ENCODE data around the gene FGFBP3. TPM values are rescaled to one million over a fixed set of nuclear protein-coding genes. Genes with fewer than 3 reads are reported as not detected.

FGFBP3 gene
- total RNA-seq, 1 donor from 2014 or later = 0.22 TPM

- intact Hi-C loops (cut with micrococcal nuclease) = no loop called here
- Histone ChIP-seq H3K9me3 (replicated peaks) (peaks cover 4% of the 10 kb centered on the region), H3K4me3 (no peak overlapping the region), H3K4me1 (peaks cover 20% of the 10 kb centered on the region), H3K36me3 (no peaks in the 10 kb centered on the region), H3K27me3 (ENCODE audit: low read depth) (no peaks in the 10 kb centered on the region), H3K27ac (replicated peaks) (no peak overlapping the region)
- TF ChIP-seq, protein P1, sequence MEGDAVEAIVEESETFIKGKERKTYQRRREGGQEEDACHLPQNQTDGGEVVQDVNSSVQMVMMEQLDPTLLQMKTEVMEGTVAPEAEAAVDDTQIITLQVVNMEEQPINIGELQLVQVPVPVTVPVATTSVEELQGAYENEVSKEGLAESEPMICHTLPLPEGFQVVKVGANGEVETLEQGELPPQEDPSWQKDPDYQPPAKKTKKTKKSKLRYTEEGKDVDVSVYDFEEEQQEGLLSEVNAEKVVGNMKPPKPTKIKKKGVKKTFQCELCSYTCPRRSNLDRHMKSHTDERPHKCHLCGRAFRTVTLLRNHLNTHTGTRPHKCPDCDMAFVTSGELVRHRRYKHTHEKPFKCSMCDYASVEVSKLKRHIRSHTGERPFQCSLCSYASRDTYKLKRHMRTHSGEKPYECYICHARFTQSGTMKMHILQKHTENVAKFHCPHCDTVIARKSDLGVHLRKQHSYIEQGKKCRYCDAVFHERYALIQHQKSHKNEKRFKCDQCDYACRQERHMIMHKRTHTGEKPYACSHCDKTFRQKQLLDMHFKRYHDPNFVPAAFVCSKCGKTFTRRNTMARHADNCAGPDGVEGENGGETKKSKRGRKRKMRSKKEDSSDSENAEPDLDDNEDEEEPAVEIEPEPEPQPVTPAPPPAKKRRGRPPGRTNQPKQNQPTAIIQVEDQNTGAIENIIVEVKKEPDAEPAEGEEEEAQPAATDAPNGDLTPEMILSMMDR (IDR thresholded peaks at IDR 0.05; ENCODE audit: borderline replicate concordance) = no peak
- DNase-seq = no peak
These were observed 29.0 kb downstream of the FGFBP3 start for GRCh38 chr10:91880310-91880709.

GRCh38 chr10:91879515-91880170, 29.6 kb downstream of the FGFBP3 start:
- no peaks in the 10 kb centered on the region for H3K27me3 ChIP-seq (ENCODE audit: low read depth)
- H3K4me3 ChIP-seq = no peak overlapping the region
- no peak overlapping the region for H3K27ac ChIP-seq (replicated peaks)
- DNase-seq = no peak
- TF ChIP-seq, protein P1 (IDR thresholded peaks at IDR 0.05; ENCODE audit: borderline replicate concordance) = no peak
- H3K9me3 ChIP-seq (replicated peaks) = peaks cover 4% of the 10 kb centered on the region
- intact Hi-C loops (cut with micrococcal nuclease) = no loop called here
- peaks cover 14% of the 10 kb centered on the region for H3K4me1 ChIP-seq
- no peaks in the 10 kb centered on the region for H3K36me3 ChIP-seq

DNA sequence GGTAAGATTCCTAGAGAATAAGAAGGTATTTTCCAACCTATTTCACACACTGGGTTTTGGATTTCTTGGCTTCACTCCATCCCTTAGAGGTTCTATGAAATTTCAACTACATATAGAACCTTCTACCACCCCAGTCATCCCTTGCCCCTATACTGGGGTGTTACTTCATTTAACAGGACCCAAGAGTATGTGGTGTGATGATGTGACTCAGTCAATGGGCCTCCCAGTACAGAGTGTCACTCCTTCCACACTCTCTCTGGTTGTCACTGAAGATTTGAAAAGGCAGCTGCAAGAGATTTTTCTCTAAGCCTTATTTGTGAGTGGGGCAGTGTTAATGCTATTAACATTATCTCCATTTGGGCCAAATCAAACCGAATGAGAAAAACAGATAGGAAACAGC, 33.5 kb downstream of the FGFBP3 start:
- Histone ChIP-seq H3K27me3 (ENCODE audit: low read depth) (no peaks in the 10 kb centered on the region), H3K36me3 (no peaks in the 10 kb centered on the region), H3K4me1 (no peaks in the 10 kb centered on the region), H3K9me3 (replicated peaks) (no peaks in the 10 kb centered on the region), H3K4me3 (no peak overlapping the region), H3K27ac (replicated peaks) (no peak overlapping the region)
- intact Hi-C loops (cut with micrococcal nuclease) = no loop called here
- DNase-seq = no peak
- TF ChIP-seq, protein P1 (IDR thresholded peaks at IDR 0.05; ENCODE audit: borderline replicate concordance) = no peak

DNA sequence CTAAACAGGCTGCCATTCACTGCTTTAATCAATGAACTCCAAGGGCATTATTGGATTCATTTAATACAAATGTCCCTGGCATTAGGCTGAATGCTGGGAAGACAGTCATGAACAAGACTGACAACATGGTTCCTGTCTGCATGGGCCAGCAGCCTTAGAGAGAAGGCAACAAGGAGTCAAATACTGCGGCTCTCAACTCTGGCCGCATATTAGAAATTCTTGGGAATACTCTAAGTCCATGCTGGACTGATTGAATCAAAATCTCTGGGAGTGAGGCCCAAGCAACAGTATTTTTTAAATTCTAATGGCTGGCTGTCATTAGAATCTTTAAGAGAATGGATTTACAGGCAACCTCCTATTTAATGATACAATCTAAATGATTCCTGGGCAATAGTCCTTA, 34.1 kb downstream of the FGFBP3 start:
- no peak for DNase-seq
- TF ChIP-seq, protein P1 (IDR thresholded peaks at IDR 0.05; ENCODE audit: borderline replicate concordance) = no peak
- Histone ChIP-seq H3K27ac (replicated peaks) (no peak overlapping the region), H3K9me3 (replicated peaks) (no peaks in the 10 kb centered on the region), H3K36me3 (no peaks in the 10 kb centered on the region), H3K4me3 (no peak overlapping the region), H3K27me3 (ENCODE audit: low read depth) (no peaks in the 10 kb centered on the region), H3K4me1 (no peaks in the 10 kb centered on the region)
- intact Hi-C loops (cut with micrococcal nuclease) = no loop called here

DNA sequence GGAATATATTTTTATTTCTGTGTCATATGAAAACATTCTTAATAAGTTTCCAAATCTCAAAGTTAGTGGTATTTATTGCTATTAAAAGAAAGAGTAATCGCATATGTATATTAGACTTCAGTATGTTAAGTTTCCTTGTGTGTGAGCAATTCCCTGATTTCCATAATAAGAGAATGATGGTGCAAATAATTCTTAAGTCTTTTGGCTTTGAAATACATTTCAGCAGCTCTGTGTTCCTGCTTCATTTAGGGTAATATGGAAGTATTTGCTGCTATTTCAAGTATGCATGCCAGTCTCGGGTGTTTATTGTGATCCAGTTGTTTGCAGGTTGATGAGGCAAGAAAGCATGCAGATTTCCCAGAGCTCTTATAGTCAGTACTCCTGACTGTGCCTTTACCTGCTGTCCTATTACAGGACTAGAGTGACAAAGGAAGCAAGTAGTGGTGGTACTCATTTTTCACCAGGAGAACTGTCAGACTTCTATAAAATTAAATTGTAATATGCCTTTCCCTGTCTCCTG, 43.7 kb downstream of the FGFBP3 start:
- Histone ChIP-seq H3K36me3 (peaks cover 37% of the 10 kb centered on the region), H3K27ac (replicated peaks) (no peak overlapping the region), H3K27me3 (ENCODE audit: low read depth) (no peaks in the 10 kb centered on the region), H3K9me3 (replicated peaks) (no peaks in the 10 kb centered on the region), H3K4me1 (no peaks in the 10 kb centered on the region), H3K4me3 (no peak overlapping the region)
- intact Hi-C loops (cut with micrococcal nuclease) = no loop called here
- no peak for DNase-seq
- TF ChIP-seq, protein P1 (IDR thresholded peaks at IDR 0.05; ENCODE audit: borderline replicate concordance) = no peak
